GM10248 (cell line): Measurements from ENCODE around the gene RAB20.

Experiments
- CTCF ChIA-PET: fragments of 300-600 bp; sonication (Branson Sonifier 250); formaldehyde crosslinking; extraction: SDS; loops from one replicate; lab custom pipeline; 2021; ENCODE audit warnings: antibody characterized with exemption; lab: Yijun Ruan, JAX
- POLR2A ChIA-PET: fragments of 350-650 bp; sonication (Branson Sonifier 250); formaldehyde crosslinking; extraction: SDS; loops from one replicate; lab custom pipeline; 2020; ENCODE audit warnings: antibody characterized with exemption; lab: Yijun Ruan, JAX
- DNase-seq: peaks from one replicate; pipeline ENCODE4 v3.0.0; 2012; ENCODE audit errors: extremely low spot score
- TF ChIP-seq, protein P1 (sequence below): IDR thresholded peaks from 2 replicates; pipeline ENCODE4 v1.5.1; 2012; ENCODE audit warnings: mild to moderate bottlenecking, low read depth; ENCODE audit errors: extremely low read depth, missing control alignments, control extremely low read depth

The RAB20 gene

GRCh38 chr13:110485604-110486003 lies 75.9 kb downstream of the RAB20 start:
- TF ChIP-seq, protein P1, sequence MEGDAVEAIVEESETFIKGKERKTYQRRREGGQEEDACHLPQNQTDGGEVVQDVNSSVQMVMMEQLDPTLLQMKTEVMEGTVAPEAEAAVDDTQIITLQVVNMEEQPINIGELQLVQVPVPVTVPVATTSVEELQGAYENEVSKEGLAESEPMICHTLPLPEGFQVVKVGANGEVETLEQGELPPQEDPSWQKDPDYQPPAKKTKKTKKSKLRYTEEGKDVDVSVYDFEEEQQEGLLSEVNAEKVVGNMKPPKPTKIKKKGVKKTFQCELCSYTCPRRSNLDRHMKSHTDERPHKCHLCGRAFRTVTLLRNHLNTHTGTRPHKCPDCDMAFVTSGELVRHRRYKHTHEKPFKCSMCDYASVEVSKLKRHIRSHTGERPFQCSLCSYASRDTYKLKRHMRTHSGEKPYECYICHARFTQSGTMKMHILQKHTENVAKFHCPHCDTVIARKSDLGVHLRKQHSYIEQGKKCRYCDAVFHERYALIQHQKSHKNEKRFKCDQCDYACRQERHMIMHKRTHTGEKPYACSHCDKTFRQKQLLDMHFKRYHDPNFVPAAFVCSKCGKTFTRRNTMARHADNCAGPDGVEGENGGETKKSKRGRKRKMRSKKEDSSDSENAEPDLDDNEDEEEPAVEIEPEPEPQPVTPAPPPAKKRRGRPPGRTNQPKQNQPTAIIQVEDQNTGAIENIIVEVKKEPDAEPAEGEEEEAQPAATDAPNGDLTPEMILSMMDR = no peak
- POLR2A ChIA-PET = interaction anchor here (0.6 kb wide), 1 partner anchor 21 kb away, joined by 3 read pairs; no protein-coding TSS in a partner anchor
- no peak for DNase-seq
- CTCF ChIA-PET = interaction anchor here (1.0 to 2.2 kb wide), 2 partner anchors 25 to 30 kb away, joined by 3 to 6 read pairs; no protein-coding TSS in a partner anchor

DNA sequence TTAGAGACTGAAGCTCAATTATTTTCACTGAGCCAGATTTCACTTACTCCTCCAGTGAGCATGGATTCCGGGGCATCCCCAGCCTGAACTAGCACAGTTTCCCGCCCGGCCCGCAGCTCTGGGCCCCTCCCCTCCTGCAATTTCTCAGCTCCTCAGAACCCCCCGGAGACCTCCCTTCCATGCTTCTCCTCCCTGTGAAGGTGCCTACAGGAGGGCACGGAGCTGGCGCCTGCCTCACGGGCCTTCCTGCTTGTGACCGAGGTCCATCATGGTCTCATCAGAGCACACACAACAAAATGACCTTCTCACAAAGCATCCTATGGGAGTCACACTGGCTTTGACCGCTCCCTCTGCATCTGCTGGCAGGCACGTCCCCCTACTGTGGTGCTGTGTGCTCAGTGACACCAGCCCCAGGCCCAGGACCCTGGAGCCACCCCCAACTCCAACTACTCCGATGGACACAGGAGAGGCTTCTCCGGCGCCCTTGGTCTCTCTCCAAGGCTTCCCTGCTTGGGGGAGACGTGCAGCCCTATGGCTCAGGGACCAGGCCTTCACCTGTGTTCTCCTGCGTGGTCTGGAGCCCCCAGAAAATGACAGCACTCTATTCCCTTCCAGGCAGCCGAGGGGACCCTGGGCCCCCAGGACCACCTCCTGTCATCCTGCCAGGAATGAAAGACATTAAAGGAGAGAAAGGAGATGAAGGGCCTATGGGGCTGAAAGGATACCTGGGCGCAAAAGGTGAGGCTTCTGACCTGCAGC lies 77.1 kb downstream of the RAB20 start:
- CTCF ChIA-PET = interaction anchor here (1.2 to 2.0 kb wide), 3 partner anchors 11 to 263 kb away, joined by 4 to 5 read pairs (median 5); no protein-coding TSS in a partner anchor

GRCh38 chr13:110483386-110483968 lies 78.0 kb downstream of the RAB20 start:
- no peak for DNase-seq
- TF ChIP-seq, protein P1 = no peak
- ChIA-PET POLR2A (interaction anchor here (0.5 kb wide), 1 partner anchor 11 kb away, joined by 5 read pairs; no protein-coding TSS in a partner anchor), CTCF (interaction anchor here (1.2 to 2.0 kb wide), 4 partner anchors 12 to 262 kb away, joined by 4 to 5 read pairs (median 4); no protein-coding TSS in a partner anchor)

More for the DNA sequence above, 77.1 kb downstream of the RAB20 start:
- POLR2A ChIA-PET = no interaction called here
- TF ChIP-seq, protein P1 = no peak
- DNase-seq = no peak

DNA sequence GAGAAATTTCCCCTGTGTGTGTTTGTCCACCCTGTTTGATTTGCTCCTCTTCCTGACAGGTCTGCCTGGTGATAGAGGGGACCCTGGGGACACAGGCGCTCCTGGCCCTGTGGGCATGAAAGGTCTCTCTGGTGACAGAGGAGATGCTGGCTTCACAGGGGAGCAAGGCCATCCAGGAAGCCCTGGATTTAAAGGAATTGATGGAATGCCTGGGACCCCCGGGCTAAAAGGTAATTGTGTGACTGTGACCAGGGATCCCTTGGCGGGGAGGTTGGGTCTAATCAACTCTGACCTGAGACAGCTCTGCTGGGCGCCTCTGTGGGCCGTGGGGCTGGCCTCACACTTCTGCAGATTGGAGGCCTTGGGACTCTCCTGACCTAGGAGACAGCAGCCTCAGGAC lies 81.4 kb downstream of the RAB20 start:
- ChIA-PET POLR2A (no interaction called here), CTCF (interaction anchor here (0.9 to 2.1 kb wide), 2 partner anchors 21 to 24 kb away, joined by 4 to 7 read pairs; no protein-coding TSS in a partner anchor)
- TF ChIP-seq, protein P1 = no peak
- no peak for DNase-seq

GRCh38 chr13:110479648-110480047 lies 81.9 kb downstream of the RAB20 start:
- TF ChIP-seq, protein P1 = no peak
- CTCF ChIA-PET = interaction anchor here (0.7 to 2.1 kb wide), 3 partner anchors 21 to 72 kb away, joined by 3 to 7 read pairs (median 4); no protein-coding TSS in a partner anchor
- POLR2A ChIA-PET = no interaction called here
- DNase-seq = no peak

- POLR2A ChIA-PET = no interaction called here
- no peak for DNase-seq
- CTCF ChIA-PET = interaction anchor here (0.7 to 2.1 kb wide), 2 partner anchors 23 to 73 kb away, joined by 3 to 7 read pairs; no protein-coding TSS in a partner anchor
- TF ChIP-seq, protein P1 = no peak
Observed at GRCh38 chr13:110479215-110479545, 82.3 kb downstream of the RAB20 start.
